A549 (cell line): Measurements from ENCODE around the gene FAM20A. TPM values are rescaled to one million over a fixed set of nuclear protein-coding genes. Genes with fewer than 3 reads are reported as not detected.

Source experiments
- ATAC-seq, 2 experiments: fragments of 200-7000 bp in 1 of 2; fragments of >200 bp in 1 of 2; cut with Nextera tagmentation in 1 of 2; cut with Tn5 transposase in 1 of 2; 3 replicates each; pipeline versions ENCODE4 v1.8.0 to v1.9.1; 2018 to 2020; ENCODE audit warnings: mild to moderate bottlenecking in 1 of 2, moderate library complexity in 1 of 2
- CTCF ChIA-PET: fragments of 300-600 bp; sonication (Branson Sonifier 250); formaldehyde crosslinking; extraction: SDS; loops from one replicate; lab custom pipeline; 2021; ENCODE audit warnings: antibody characterized with exemption, inconsistent platforms; lab: Yijun Ruan, JAX
- POLR2A ChIA-PET: fragments of 350-600 bp; formaldehyde crosslinking; extraction: SDS; loops from one replicate; lab custom pipeline; 2021; ENCODE audit warnings: antibody characterized with exemption, inconsistent platforms; lab: Yijun Ruan, JAX
- DNase-seq, 2 experiments: peaks; one replicate each; pipeline versions ENCODE4 v3.0.0 to v3.0.0-alpha.2; 2011 to 2016; ENCODE audit warnings: low read depth in 1 of 2, low spot score in 1 of 2
- FAIRE-seq: peaks from 2 replicates; lab custom pipeline; 2011; peaks lifted over from hg19 to GRCh38; lab: Jason Lieb, UNC
- H3K27ac ChIP-seq, 2 experiments: fragments of >200 bp; sonication (Bioruptor Twin); formaldehyde crosslinking; 3 replicates each; pipeline ENCODE4 v1.5.1; 2016 to 2017
- H3K4me1 ChIP-seq: fragments of >200 bp; sonication (Bioruptor Twin); formaldehyde crosslinking; 3 replicates; pipeline ENCODE4 v1.6.1; 2016
- H3K4me2 ChIP-seq: fragments of >200 bp; sonication (Bioruptor Twin); formaldehyde crosslinking; 3 replicates; pipeline ENCODE4 v1.6.1; 2016
- H3K4me3 ChIP-seq: fragments of >200 bp; sonication (Bioruptor Twin); formaldehyde crosslinking; 3 replicates; pipeline ENCODE4 v1.5.1; 2016
- H3K9me3 ChIP-seq: fragments of >200 bp; sonication (Bioruptor Twin); formaldehyde crosslinking; 3 replicates; pipeline ENCODE4 v1.6.1; 2016
- BCL3 ChIP-seq: fragments of >200 bp; sonication (Bioruptor Twin); formaldehyde crosslinking; IDR thresholded peaks from 3 replicates; pipeline ENCODE4 v1.6.1; 2016
- CBX2 ChIP-seq: fragments of 200-600 bp; sonication (generic); IDR thresholded peaks from 2 replicates; pipeline ENCODE4 v1.6.1; 2016; ENCODE audit warnings: low read depth, mild to moderate bottlenecking, borderline replicate concordance
- CEBPB ChIP-seq, 2 experiments: fragments of >200 bp in 1 of 2; sonication (Bioruptor Twin) in 1 of 2; formaldehyde crosslinking in 1 of 2; IDR thresholded peaks; 2 replicates each; pipeline ENCODE4 v1.6.1; 2012 to 2016
- CHD2 ChIP-seq: fragments of 150-350 bp; IDR thresholded peaks from 2 replicates; pipeline ENCODE4 v1.6.1; 2014; ENCODE audit warnings: low read length; ENCODE audit not compliant: partially characterized antibody
- ELK1 ChIP-seq: fragments of 150-350 bp; IDR thresholded peaks from 2 replicates; pipeline ENCODE4 v1.6.1; 2014; ENCODE audit warnings: low read depth, mild to moderate bottlenecking, low read length
- ESRRA ChIP-seq: fragments of 150-350 bp; IDR thresholded peaks from 2 replicates; pipeline ENCODE4 v1.6.1; 2014; ENCODE audit warnings: mild to moderate bottlenecking, low read length, borderline replicate concordance
- FOSB ChIP-seq: fragments of 250-450 bp; sonication (Bioruptor Pico); IDR thresholded peaks from 2 replicates; pipeline ENCODE4 v1.5.0; 2020; ENCODE audit warnings: mild to moderate bottlenecking, moderate library complexity
- GATA3 ChIP-seq: IDR thresholded peaks from 2 replicates; pipeline ENCODE4 v1.6.1; 2012; ENCODE audit warnings: borderline replicate concordance
- HES2 ChIP-seq: fragments of >200 bp; sonication (Bioruptor Twin); formaldehyde crosslinking; IDR thresholded peaks from 2 replicates; pipeline ENCODE4 v1.6.1; 2016
- HMGXB4 ChIP-seq: fragments of 250-450 bp; sonication (Bioruptor Pico); IDR thresholded peaks from 2 replicates; pipeline ENCODE4 v1.5.0; 2021; ENCODE audit warnings: mild to moderate bottlenecking, moderate library complexity, borderline replicate concordance
- JUNB ChIP-seq: fragments of >200 bp; sonication (Bioruptor Twin); formaldehyde crosslinking; IDR thresholded peaks from 2 replicates; pipeline ENCODE4 v1.6.1; 2016
- KDM1A ChIP-seq: fragments of 200-600 bp; sonication (generic); IDR thresholded peaks from 2 replicates; pipeline ENCODE4 v1.6.1; 2016; ENCODE audit warnings: low read depth, mild to moderate bottlenecking
- KDM5A ChIP-seq: fragments of 200-600 bp; sonication (generic); IDR thresholded peaks from 2 replicates; pipeline ENCODE4 v1.6.1; 2016; ENCODE audit warnings: antibody characterized with exemption, mild to moderate bottlenecking
- NFE2L2 ChIP-seq: fragments of 150-350 bp; conservative IDR thresholded peaks from 2 replicates; pipeline ENCODE4 v1.6.1; 2014; ENCODE audit warnings: low read length
- NPAS2 ChIP-seq: fragments of 250-450 bp; sonication (Bioruptor Pico); IDR thresholded peaks from 2 replicates; pipeline ENCODE4 v1.8.0; 2022; ENCODE audit warnings: mild to moderate bottlenecking, moderate library complexity, borderline replicate concordance
- NR3C1 ChIP-seq: fragments of >200 bp; sonication (Bioruptor Twin); formaldehyde crosslinking; IDR thresholded peaks from 3 replicates; pipeline ENCODE4 v1.6.1; 2017
- PBX3 ChIP-seq: IDR thresholded peaks from 2 replicates; pipeline ENCODE4 v1.6.1; 2012
- POLR2A ChIP-seq: IDR thresholded peaks from 2 replicates; pipeline ENCODE4 v1.6.1; 2012; ENCODE audit warnings: mild to moderate bottlenecking, low read length
- RARB ChIP-seq: fragments of 250-450 bp; sonication (Bioruptor Pico); IDR thresholded peaks from 2 replicates; pipeline ENCODE4 v1.8.0; 2021; ENCODE audit warnings: mild to moderate bottlenecking, moderate library complexity
- ZC3H11A ChIP-seq: fragments of 450-650 bp; IDR thresholded peaks from 2 replicates; pipeline ENCODE4 v1.6.1; 2014; ENCODE audit warnings: antibody characterized with exemption, mild to moderate bottlenecking
- ZFP36 ChIP-seq: fragments of 450-650 bp; IDR thresholded peaks from 2 replicates; pipeline ENCODE4 v1.6.1; 2014; ENCODE audit warnings: borderline replicate concordance; ENCODE audit not compliant: partially characterized antibody
- ZSCAN20 ChIP-seq: fragments of 250-450 bp; sonication (Bioruptor Pico); IDR thresholded peaks from 2 replicates; pipeline ENCODE4 v1.8.0; 2022; ENCODE audit warnings: mild to moderate bottlenecking, moderate library complexity
- WGBS: methylation state at CpG from one replicate; pipeline ENCODE4 v1.1.6; 2017; ENCODE audit errors: missing lambda C conversion rate; 5-methylcytosine and 5-hydroxymethylcytosine counted together
- polyA plus RNA-seq, 4 experiments: library from polyadenylated mRNA; depleted of rRNA in 3 of 4; stranded (reverse); fragments of >200 nt; fragmentation: RNase III in 1 of 4; extraction: RNeasy Plus Mini Kit Qiagen cat#74134 plus additional on column Dnase treatment in 1 of 4; gene quantifications; 2 replicates in 3 of 4; 3 replicates in 1 of 4; pipeline ENCODE4 v1.2.3, GENCODE V29; 2011 to 2017

The FAM20A gene
- polyA plus RNA-seq, 2 of the 4 experiments (the other 2 are of a cell fraction) = 0.05 to 0.09 TPM

- Histone ChIP-seq H3K27ac (no peak overlapping the region), H3K4me1 (no peaks in the 10 kb centered on the region), H3K4me3 (no peak overlapping the region), H3K4me2 (no peak overlapping the region), H3K9me3 (no peaks in the 10 kb centered on the region)
- CTCF ChIA-PET = interaction anchor here (0.7 to 1.7 kb wide), 2 partner anchors 10 to 26 kb away, joined by 3 read pairs; no protein-coding TSS in a partner anchor
- TF ChIP-seq RARB (CRISPR knock-in tag) (no peak), NR3C1 (no peak), BCL3 (no peak), ZFP36 (no peak), GATA3 (no peak), HES2 (no peak), KDM5A (no peak), ELK1 (no peak)
- ATAC-seq (no peak), DNase-seq (no peak), FAIRE-seq (no peak)
- POLR2A ChIA-PET = no interaction called here
- 55% methylated on average over 5 of the region's 5 CpGs for WGBS
Measured at GRCh38 chr17:68595496-68595895, 5.7 kb downstream of the FAM20A start.

GRCh38 chr17:68594552-68594951 lies 6.6 kb downstream of the FAM20A start:
- 54% methylated on average over 2 of the region's 2 CpGs for WGBS
- Histone ChIP-seq H3K4me3 (no peak overlapping the region), H3K4me2 (no peak overlapping the region), H3K27ac (no peak overlapping the region), H3K9me3 (no peaks in the 10 kb centered on the region), H3K4me1 (no peaks in the 10 kb centered on the region)
- no peak for TF ChIP-seq ZC3H11A
- TF ChIP-seq FOSB = no peak
- no peak for TF ChIP-seq KDM1A
- TF ChIP-seq HMGXB4 = no peak
- no peak for TF ChIP-seq JUNB
- TF ChIP-seq NPAS2 = no peak
- TF ChIP-seq PBX3 = no peak
- no peak for TF ChIP-seq RARB (CRISPR knock-in tag)
- no peak for TF ChIP-seq ZSCAN20 (CRISPR knock-in tag)
- no peak for TF ChIP-seq ESRRA
- no peak for TF ChIP-seq CEBPB (IDR thresholded peaks at IDR 0.05)
- TF ChIP-seq CBX2 = no peak
- TF ChIP-seq NFE2L2 = no peak
- TF ChIP-seq POLR2A = no peak
- TF ChIP-seq CHD2 = no peak
- TF ChIP-seq BCL3 = no peak
- ATAC-seq (no peak), FAIRE-seq (no peak), DNase-seq (no peak)
- ChIA-PET CTCF (interaction anchor here (0.7 to 1.2 kb wide), 2 partner anchors 11 to 40 kb away, joined by 3 to 4 read pairs; no protein-coding TSS in a partner anchor), POLR2A (no interaction called here)
